A549 (cell line): ENCODE data around the gene PEF1.

ENCODE experiments used
- CHD2 ChIP-seq: fragments of 150-350 bp; IDR thresholded peaks from 2 replicates; pipeline ENCODE4 v1.6.1; 2014; ENCODE audit warnings: low read length; ENCODE audit not compliant: partially characterized antibody
- CHD4 ChIP-seq: fragments of 200-600 bp; sonication (generic); IDR thresholded peaks from 2 replicates; pipeline ENCODE4 v1.6.1; 2016; ENCODE audit warnings: antibody characterized with exemption, mild to moderate bottlenecking, borderline replicate concordance
- CTCF ChIP-seq: fragments of >200 bp; sonication (Bioruptor Twin); formaldehyde crosslinking; IDR thresholded peaks from 3 replicates; pipeline ENCODE4 v1.5.1; 2016
- ESRRA ChIP-seq: fragments of 150-350 bp; IDR thresholded peaks from 2 replicates; pipeline ENCODE4 v1.6.1; 2014; ENCODE audit warnings: mild to moderate bottlenecking, low read length, borderline replicate concordance
- HOXB13 ChIP-seq: fragments of 250-450 bp; sonication (Bioruptor Pico); IDR thresholded peaks from 2 replicates; pipeline ENCODE4 v1.5.0; 2020; ENCODE audit warnings: low read depth, mild to moderate bottlenecking, moderate library complexity
- RAD21 ChIP-seq, 2 experiments: fragments of >200 bp in 1 of 2; sonication (Bioruptor Twin) in 1 of 2; formaldehyde crosslinking in 1 of 2; IDR thresholded peaks in 1 of 2; conservative IDR thresholded peaks in 1 of 2; 2 replicates in 1 of 2; 3 replicates in 1 of 2; pipeline ENCODE4 v1.6.1; 2012 to 2018; ENCODE audit warnings: inconsistent platforms in 1 of 2

DNA sequence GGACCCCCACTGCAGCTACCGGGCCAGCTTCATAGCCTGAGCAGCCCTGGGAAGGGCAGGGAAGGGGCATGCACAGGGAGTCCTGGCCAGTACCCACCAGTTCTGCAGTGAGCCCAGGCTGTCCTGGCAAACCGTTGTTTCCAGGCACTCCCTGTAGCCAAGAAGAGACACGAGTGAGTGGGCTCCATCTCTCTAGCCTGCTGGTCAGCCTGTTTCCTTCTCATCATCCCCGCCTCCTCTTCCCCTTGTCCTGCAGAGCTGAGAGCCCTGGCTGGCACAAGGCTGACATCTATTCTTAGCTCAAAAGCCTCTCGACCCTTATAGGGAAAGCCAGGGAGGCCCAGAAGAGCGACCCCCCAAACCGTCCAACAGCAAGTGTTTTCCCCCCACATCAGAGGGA, 30.5 kb upstream of the PEF1 start:
- TF ChIP-seq CTCF (no peak), ESRRA (no peak), HOXB13 (CRISPR knock-in tag) (no peak), RAD21 (conservative IDR thresholded peaks at IDR 0.05 in 1 of 2, IDR thresholded peaks at IDR 0.05 in 1 of 2) (no peak), CHD4 (no peak), CHD2 (no peak)
